HepG2 (cell line): ENCODE results near the gene DLG2. TPM values are rescaled to one million over a fixed set of nuclear protein-coding genes. Genes with fewer than 3 reads are reported as not detected.

ENCODE experiments used
- ATAC-seq: fragments of 200-7000 bp; cut with Tn5 transposase; 3 replicates; pipeline ENCODE4 v1.9.1; 2020; ENCODE audit warnings: mild to moderate bottlenecking, moderate library complexity
- BruUV-seq: library from RNA; stranded (reverse); fragments of 400-500 nt; replicated peaks from 2 replicates; lab custom pipeline; 2021; lab: Mats Ljungman, UMichigan
- CTCF ChIA-PET: fragments of 300-600 bp; formaldehyde crosslinking; extraction: SDS; loops from one replicate; lab custom pipeline; 2021; ENCODE audit warnings: low total read pairs, inconsistent platforms, low intra/inter-chr PET ratio; lab: Yijun Ruan, JAX
- POLR2A ChIA-PET: fragments of 350-600 bp; sonication (Branson Sonifier 250); formaldehyde crosslinking; loops from one replicate; lab custom pipeline; 2020; ENCODE audit warnings: antibody characterized with exemption, inconsistent platforms; lab: Yijun Ruan, JAX
- DNase-seq: peaks from one replicate; pipeline ENCODE4 v3.0.0-alpha.2; 2015; ENCODE audit warnings: low spot score
- FAIRE-seq: peaks from 3 replicates; lab custom pipeline; 2011; peaks lifted over from hg19 to GRCh38; lab: Jason Lieb, UNC
- H2AFZ ChIP-seq: one replicate; pipeline ENCODE4 v1.6.1; 2011; ENCODE audit warnings: low read length, inconsistent platforms
- H3K27ac ChIP-seq: fragments of 300-600 bp; 3 replicates; pipeline ENCODE4 v1.8.0; 2011; ENCODE audit warnings: mixed run types, mild to moderate bottlenecking, mixed read lengths, low read length, inconsistent platforms; ENCODE audit not compliant: insufficient read depth; ENCODE audit errors: extremely low read length
- H3K27me3 ChIP-seq, 2 experiments: fragments of 200-600 bp in 1 of 2; 2 replicates in 1 of 2; 3 replicates in 1 of 2; pipeline versions ENCODE4 v1.6.0 to v1.8.0; 2011; ENCODE audit warnings: low read length in 2 of 2, mild to moderate bottlenecking in 2 of 2, moderate library complexity in 2 of 2, inconsistent platforms in 1 of 2; ENCODE audit not compliant: insufficient read depth in 2 of 2, control insufficient read depth in 1 of 2
- H3K36me3 ChIP-seq, 2 experiments: fragments of 200-600 bp in 1 of 2; replicated peaks in 1 of 2; 2 replicates in 1 of 2; 3 replicates in 1 of 2; pipeline versions ENCODE4 v1.5.1 to v1.8.0; 2011; ENCODE audit warnings: low read length in 2 of 2, inconsistent platforms in 1 of 2; ENCODE audit not compliant: insufficient read depth in 2 of 2, control insufficient read depth in 1 of 2
- H3K4me1 ChIP-seq: 2 replicates; pipeline ENCODE4 v1.5.1; 2012; ENCODE audit warnings: low read length, inconsistent platforms; ENCODE audit not compliant: insufficient read depth
- H3K4me2 ChIP-seq: 2 replicates; pipeline ENCODE4 v1.6.0; 2011; ENCODE audit warnings: low read depth, low read length, inconsistent platforms
- H3K4me3 ChIP-seq, 3 experiments: fragments of 200-600 bp in 1 of 3; sonication (generic), shearing (Covaris generic) in 1 of 3; replicated peaks in 1 of 3; 2 replicates each; pipeline ENCODE4 v1.5.1; 2011 to 2016; ENCODE audit warnings: low read length in 3 of 3, inconsistent platforms in 2 of 3, low read depth in 2 of 3, mild to moderate bottlenecking in 2 of 3, control low read depth in 1 of 3, mixed read lengths in 1 of 3; ENCODE audit not compliant: insufficient read depth in 1 of 3
- H3K79me2 ChIP-seq: one replicate; pipeline ENCODE4 v1.6.1; 2011; ENCODE audit warnings: low read length, inconsistent platforms; ENCODE audit not compliant: insufficient read depth
- H3K9ac ChIP-seq: 2 replicates; pipeline ENCODE4 v1.6.0; 2011; ENCODE audit warnings: mild to moderate bottlenecking, low read depth, low read length, inconsistent platforms; ENCODE audit not compliant: insufficient read depth
- H3K9me3 ChIP-seq: 2 replicates; pipeline ENCODE4 v1.5.1; 2012; ENCODE audit warnings: mild to moderate bottlenecking, low read length
- H4K20me1 ChIP-seq: 2 replicates; pipeline ENCODE4 v1.6.0; 2011; ENCODE audit warnings: inconsistent platforms, mild to moderate bottlenecking, low read length, moderate library complexity; ENCODE audit not compliant: insufficient read depth
- EHMT2 ChIP-seq: fragments of 200-600 bp; sonication (generic); IDR thresholded peaks from 2 replicates; pipeline ENCODE4 v1.7.0; 2017; ENCODE audit warnings: antibody characterized with exemption, low read depth, low read length, borderline replicate concordance
- MBNL3 ChIP-seq: fragments of 250-450 bp; sonication (Bioruptor Pico); conservative IDR thresholded peaks from 2 replicates; pipeline ENCODE4 v1.8.0; 2022; ENCODE audit warnings: mild to moderate bottlenecking, inconsistent platforms
- NCOA1 ChIP-seq: sonication (generic); formaldehyde crosslinking; IDR thresholded peaks from 2 replicates; pipeline ENCODE4 v1.9.0; 2021; ENCODE audit warnings: missing genetic modification reagents
- PPARG ChIP-seq: conservative IDR thresholded peaks from 2 replicates; pipeline ENCODE4 v1.6.1; 2016; ENCODE audit warnings: missing biosample characterization, missing genetic modification reagents
- RAD21 ChIP-seq: fragments of 450-650 bp; formaldehyde crosslinking; IDR thresholded peaks from 2 replicates; pipeline ENCODE4 v1.5.0; 2020; ENCODE audit warnings: mild to moderate bottlenecking
- RXRB ChIP-seq: IDR thresholded peaks from 2 replicates; pipeline ENCODE4 v1.6.1; 2016; ENCODE audit warnings: borderline replicate concordance, missing genetic modification reagents, missing compliant biosample characterization
- SMC3 ChIP-seq: IDR thresholded peaks from 2 replicates; pipeline ENCODE4 v1.6.1; 2011; ENCODE audit warnings: low read length, improper control_type of control experiment
- SOX13 ChIP-seq, 3 experiments: fragments of 450-650 bp in 1 of 3; sonication (generic) in 1 of 3; formaldehyde crosslinking in 1 of 3; IDR thresholded peaks in 2 of 3; conservative IDR thresholded peaks in 1 of 3; 2 replicates each; pipeline versions ENCODE4 v1.5.0 to v1.6.1; 2016 to 2020; ENCODE audit warnings: antibody characterized with exemption in 1 of 3, mild to moderate bottlenecking in 1 of 3, missing compliant biosample characterization in 1 of 3, missing genetic modification reagents in 1 of 3, moderate library complexity in 1 of 3
- STAG1 ChIP-seq: sonication (generic); formaldehyde crosslinking; IDR thresholded peaks from 2 replicates; pipeline ENCODE4 v1.4.0; 2020; ENCODE audit warnings: missing genetic modification reagents
- TP53 ChIP-seq: sonication (generic); formaldehyde crosslinking; conservative IDR thresholded peaks from 2 replicates; pipeline ENCODE4 v1.4.0; 2020; ENCODE audit warnings: missing genetic modification reagents
- U2AF2 ChIP-seq: fragments of 200-400 bp; formaldehyde crosslinking; IDR thresholded peaks from 2 replicates; pipeline ENCODE4 v1.6.1; 2017; ENCODE audit warnings: low read depth, mild to moderate bottlenecking, low read length
- ZBTB21 ChIP-seq: sonication (generic); formaldehyde crosslinking; IDR thresholded peaks from 2 replicates; pipeline ENCODE4 v1.4.0; 2020; ENCODE audit warnings: missing genetic modification reagents
- WGBS: methylation state at CpG from one replicate; pipeline ENCODE4 v1.1.6; 2017; ENCODE audit warnings: low lambda C conversion rate; 5-methylcytosine and 5-hydroxymethylcytosine counted together
- in situ Hi-C: cut with HindIII; loops from 2 replicates; pipeline ENCODE4 v1.10.0; 2017; ENCODE audit warnings: low pct_unique_long_range_greater_than_20kb; ENCODE audit not compliant: extremely low pct_ligation_motif_present
- intact Hi-C: fragments of 100-400 bp; cut with micrococcal nuclease; formaldehyde crosslinking; loops from one replicate; pipeline ENCODE4 v1.10.0; 2022; ENCODE audit not compliant: unreplicated experiment
- polyA plus RNA-seq, 8 experiments: library from polyadenylated mRNA; depleted of rRNA in 3 of 8; stranded (reverse) in 7 of 8; unstranded in 1 of 8; fragments of >200 nt; fragmentation: Illumina TruSeq in 4 of 8; extraction: Trizol in 4 of 8; gene quantifications; 2 replicates each; pipeline versions ENCODE4 v1.2.1 to v1.2.3, GENCODE V29; 2011 to 2016; ENCODE audit warnings: low read depth in 4 of 8, missing spikeins in 1 of 8, mixed read lengths in 1 of 8; ENCODE audit not compliant: insufficient read depth in 1 of 8
- total RNA-seq, 5 experiments: library from RNA; depleted of rRNA; stranded (reverse); fragments of >200 nt; fragmentation: Illumina TruSeq; extraction: Trizol; gene quantifications; 2 replicates each; pipeline ENCODE4 v1.2.3, GENCODE V29; 2016; ENCODE audit warnings: low read depth in 1 of 5
- TF ChIP-seq, protein P1 (sequence below): sonication (generic); formaldehyde crosslinking; conservative IDR thresholded peaks from 2 replicates; pipeline ENCODE4 v1.4.0; 2020; ENCODE audit warnings: mild to moderate bottlenecking, missing genetic modification reagents, moderate library complexity
- TF ChIP-seq, protein P2 (sequence below): sonication (generic); formaldehyde crosslinking; IDR thresholded peaks from 2 replicates; pipeline ENCODE4 v1.4.0; 2020; ENCODE audit warnings: missing genetic modification reagents
- TF ChIP-seq, protein P3 (sequence below): sonication (generic); formaldehyde crosslinking; IDR thresholded peaks from 2 replicates; pipeline ENCODE4 v1.5.0; 2020; ENCODE audit warnings: mild to moderate bottlenecking, missing genetic modification reagents, moderate library complexity

Gene DLG2
- total and polyA plus RNA-seq, 2 of the 13 experiments (the other 11 are each of a cell fraction or from before 2014, with no cell fraction given), result 0.46 to 1.0 TPM

DNA sequence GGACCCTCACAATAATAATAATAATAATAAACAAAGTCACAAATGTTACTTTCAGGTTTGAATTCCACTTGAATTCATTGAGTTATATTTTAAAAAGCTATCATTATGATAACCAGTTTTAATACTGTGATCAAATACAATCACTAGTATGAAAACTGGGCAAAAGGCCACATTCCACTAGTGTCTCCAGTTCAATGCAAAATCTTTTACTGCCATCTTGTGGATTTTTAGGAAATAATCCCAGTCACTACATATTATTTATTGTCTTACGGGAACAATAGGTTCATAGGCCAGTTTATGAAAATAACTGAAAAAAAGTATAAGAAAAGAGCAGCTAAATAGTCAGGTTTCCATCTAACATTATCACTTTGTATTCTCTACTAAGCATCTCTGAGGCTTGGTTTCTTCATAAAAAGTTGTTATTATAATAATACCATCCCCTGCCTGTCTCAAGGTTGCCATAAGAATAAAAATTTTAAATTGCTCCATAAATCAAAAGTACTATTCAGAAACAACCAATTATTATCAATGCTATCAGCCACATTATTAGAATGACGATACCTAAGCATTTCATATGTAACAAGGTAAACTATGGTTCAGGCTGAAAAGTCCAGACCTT lies 1807.1 kb downstream of the DLG2 start:
- FAIRE-seq, result peak; percentile 48
- CTCF ChIA-PET, result interaction anchor here (1.2 to 1.7 kb wide), 7 partner anchors 527 to 1138 kb away, joined by 3 to 12 read pairs (median 5); no protein-coding TSS in a partner anchor
- no peaks in the 10 kb centered on the region for H3K36me3 ChIP-seq
- peak; percentile 78 for ATAC-seq
- H3K9ac ChIP-seq, result no peak overlapping the region
- peak; percentile 43 for DNase-seq
- POLR2A ChIA-PET, result no interaction called here
- no peaks in the 10 kb centered on the region for H3K27me3 ChIP-seq
- no peaks in the 10 kb centered on the region for H3K9me3 ChIP-seq
- no TSS peak for BruUV-seq
- no peak overlapping the region for H2AFZ ChIP-seq
- no peak overlapping the region for H3K27ac ChIP-seq
- no peaks in the 10 kb centered on the region for H4K20me1 ChIP-seq
- no peaks in the 10 kb centered on the region for H3K4me1 ChIP-seq
- intact Hi-C loops (loop anchor here (1.0 to 2.0 kb wide), 5 partner anchors 527 to 1137 kb away; no protein-coding TSS in a partner anchor), in situ Hi-C loops (loop anchor here (5.0 to 25.0 kb wide), 4 partner anchors 528 to 1108 kb away; no protein-coding TSS in a partner anchor)
- WGBS, result 1% methylated on average over 2 of the region's 2 CpGs
- H3K4me2 ChIP-seq, result no peak overlapping the region
- H3K79me2 ChIP-seq, result no peaks in the 10 kb centered on the region
- no peak overlapping the region for H3K4me3 ChIP-seq
- TF ChIP-seq SOX13 (IDR thresholded peaks at IDR 0.05), result no peak
- TF ChIP-seq SOX13 (CRISPR knock-in tag; conservative IDR thresholded peaks at IDR 0.05 in 1 of 2, IDR thresholded peaks at IDR 0.05 in 1 of 2), result 0 out of 4 replicates have a peak, but pooled peaks of 1 of the 2 experiments have one; percentile 8
- TF ChIP-seq STAG1 (CRISPR knock-in tag), result peak; percentile 85
- TF ChIP-seq, protein P1, sequence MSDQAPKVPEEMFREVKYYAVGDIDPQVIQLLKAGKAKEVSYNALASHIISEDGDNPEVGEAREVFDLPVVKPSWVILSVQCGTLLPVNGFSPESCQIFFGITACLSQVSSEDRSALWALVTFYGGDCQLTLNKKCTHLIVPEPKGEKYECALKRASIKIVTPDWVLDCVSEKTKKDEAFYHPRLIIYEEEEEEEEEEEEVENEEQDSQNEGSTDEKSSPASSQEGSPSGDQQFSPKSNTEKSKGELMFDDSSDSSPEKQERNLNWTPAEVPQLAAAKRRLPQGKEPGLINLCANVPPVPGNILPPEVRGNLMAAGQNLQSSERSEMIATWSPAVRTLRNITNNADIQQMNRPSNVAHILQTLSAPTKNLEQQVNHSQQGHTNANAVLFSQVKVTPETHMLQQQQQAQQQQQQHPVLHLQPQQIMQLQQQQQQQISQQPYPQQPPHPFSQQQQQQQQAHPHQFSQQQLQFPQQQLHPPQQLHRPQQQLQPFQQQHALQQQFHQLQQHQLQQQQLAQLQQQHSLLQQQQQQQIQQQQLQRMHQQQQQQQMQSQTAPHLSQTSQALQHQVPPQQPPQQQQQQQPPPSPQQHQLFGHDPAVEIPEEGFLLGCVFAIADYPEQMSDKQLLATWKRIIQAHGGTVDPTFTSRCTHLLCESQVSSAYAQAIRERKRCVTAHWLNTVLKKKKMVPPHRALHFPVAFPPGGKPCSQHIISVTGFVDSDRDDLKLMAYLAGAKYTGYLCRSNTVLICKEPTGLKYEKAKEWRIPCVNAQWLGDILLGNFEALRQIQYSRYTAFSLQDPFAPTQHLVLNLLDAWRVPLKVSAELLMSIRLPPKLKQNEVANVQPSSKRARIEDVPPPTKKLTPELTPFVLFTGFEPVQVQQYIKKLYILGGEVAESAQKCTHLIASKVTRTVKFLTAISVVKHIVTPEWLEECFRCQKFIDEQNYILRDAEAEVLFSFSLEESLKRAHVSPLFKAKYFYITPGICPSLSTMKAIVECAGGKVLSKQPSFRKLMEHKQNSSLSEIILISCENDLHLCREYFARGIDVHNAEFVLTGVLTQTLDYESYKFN (CRISPR knock-in tag), result no peak
- TF ChIP-seq PPARG, result peak; percentile 98
- no peak for TF ChIP-seq NCOA1
- TF ChIP-seq EHMT2, result no peak
- TF ChIP-seq U2AF2, result no peak
- TF ChIP-seq TP53 (CRISPR knock-in tag), result no peak
- TF ChIP-seq, protein P2, sequence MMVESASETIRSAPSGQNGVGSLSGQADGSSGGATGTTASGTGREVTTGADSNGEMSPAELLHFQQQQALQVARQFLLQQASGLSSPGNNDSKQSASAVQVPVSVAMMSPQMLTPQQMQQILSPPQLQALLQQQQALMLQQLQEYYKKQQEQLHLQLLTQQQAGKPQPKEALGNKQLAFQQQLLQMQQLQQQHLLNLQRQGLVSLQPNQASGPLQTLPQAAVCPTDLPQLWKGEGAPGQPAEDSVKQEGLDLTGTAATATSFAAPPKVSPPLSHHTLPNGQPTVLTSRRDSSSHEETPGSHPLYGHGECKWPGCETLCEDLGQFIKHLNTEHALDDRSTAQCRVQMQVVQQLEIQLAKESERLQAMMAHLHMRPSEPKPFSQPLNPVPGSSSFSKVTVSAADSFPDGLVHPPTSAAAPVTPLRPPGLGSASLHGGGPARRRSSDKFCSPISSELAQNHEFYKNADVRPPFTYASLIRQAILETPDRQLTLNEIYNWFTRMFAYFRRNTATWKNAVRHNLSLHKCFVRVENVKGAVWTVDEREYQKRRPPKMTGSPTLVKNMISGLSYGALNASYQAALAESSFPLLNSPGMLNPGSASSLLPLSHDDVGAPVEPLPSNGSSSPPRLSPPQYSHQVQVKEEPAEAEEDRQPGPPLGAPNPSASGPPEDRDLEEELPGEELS (CRISPR knock-in tag), result no peak
- peak; percentile 45; the same call in 1 of the 2 replicates for TF ChIP-seq RAD21 (CRISPR knock-in tag)
- peak; percentile 64 for TF ChIP-seq SMC3
- TF ChIP-seq MBNL3 (CRISPR knock-in tag), result no peak
- no peak for TF ChIP-seq ZBTB21 (CRISPR knock-in tag)
- peak; percentile 80 for TF ChIP-seq RXRB (CRISPR knock-in tag)
- TF ChIP-seq, protein P3, sequence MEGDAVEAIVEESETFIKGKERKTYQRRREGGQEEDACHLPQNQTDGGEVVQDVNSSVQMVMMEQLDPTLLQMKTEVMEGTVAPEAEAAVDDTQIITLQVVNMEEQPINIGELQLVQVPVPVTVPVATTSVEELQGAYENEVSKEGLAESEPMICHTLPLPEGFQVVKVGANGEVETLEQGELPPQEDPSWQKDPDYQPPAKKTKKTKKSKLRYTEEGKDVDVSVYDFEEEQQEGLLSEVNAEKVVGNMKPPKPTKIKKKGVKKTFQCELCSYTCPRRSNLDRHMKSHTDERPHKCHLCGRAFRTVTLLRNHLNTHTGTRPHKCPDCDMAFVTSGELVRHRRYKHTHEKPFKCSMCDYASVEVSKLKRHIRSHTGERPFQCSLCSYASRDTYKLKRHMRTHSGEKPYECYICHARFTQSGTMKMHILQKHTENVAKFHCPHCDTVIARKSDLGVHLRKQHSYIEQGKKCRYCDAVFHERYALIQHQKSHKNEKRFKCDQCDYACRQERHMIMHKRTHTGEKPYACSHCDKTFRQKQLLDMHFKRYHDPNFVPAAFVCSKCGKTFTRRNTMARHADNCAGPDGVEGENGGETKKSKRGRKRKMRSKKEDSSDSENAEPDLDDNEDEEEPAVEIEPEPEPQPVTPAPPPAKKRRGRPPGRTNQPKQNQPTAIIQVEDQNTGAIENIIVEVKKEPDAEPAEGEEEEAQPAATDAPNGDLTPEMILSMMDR (CRISPR knock-in tag), result peak; percentile 67
